Measurements from ENCODE around the gene MT3.
"Not testable (repeated sequence)": the region's sequence is repeated elsewhere in the genome, so short reads cannot be mapped to it uniquely, and the experiment has no call there.

Gene MT3

GRCh38 chr16:56610609-56611111, 21.3 kb downstream of the MT3 start:
- no peak for FAIRE-seq

- no peak for FAIRE-seq
Measured at GRCh38 chr16:56611281-56611833, 22.0 kb downstream of the MT3 start.

GRCh38 chr16:56613706-56614105, 24.4 kb downstream of the MT3 start:
- FAIRE-seq = no peak

- no peak for FAIRE-seq
Measured at GRCh38 chr16:56614549-56614991, 25.2 kb downstream of the MT3 start.

GRCh38 chr16:56615353-56615752, 26.0 kb downstream of the MT3 start:
- no peak for FAIRE-seq

- FAIRE-seq = no peak
Measured at GRCh38 chr16:56616608-56617211, 27.4 kb downstream of the MT3 start.

GRCh38 chr16:56617212-56618085, 28.1 kb downstream of the MT3 start:
- no peak for FAIRE-seq

GRCh38 chr16:56618138-56618537, 28.8 kb downstream of the MT3 start:
- FAIRE-seq = no peak

GRCh38 chr16:56620339-56620897, 31.1 kb downstream of the MT3 start:
- FAIRE-seq = no peak

- not testable (repeated sequence) for FAIRE-seq
Measured at GRCh38 chr16:56621665-56622445, 32.5 kb downstream of the MT3 start.

GRCh38 chr16:56623184-56623583, 33.9 kb downstream of the MT3 start:
- FAIRE-seq = not testable (repeated sequence)

GRCh38 chr16:56623637-56624036, 34.3 kb downstream of the MT3 start:
- no peak for FAIRE-seq

- no peak for FAIRE-seq
Measured at GRCh38 chr16:56625140-56625942, 36.0 kb downstream of the MT3 start, which contains the start of gene MT1E. Gene MT1E (plus strand): TSS chr16:56625781. CDS start chr16:56625852, 71 bp downstream.

GRCh38 chr16:56625943-56626654, 36.8 kb downstream of the MT3 start:
- no peak for FAIRE-seq

GRCh38 chr16:56626685-56627084, 37.4 kb downstream of the MT3 start:
- no peak for FAIRE-seq

GRCh38 chr16:56628486-56629350, 39.4 kb downstream of the MT3 start:
- no peak for FAIRE-seq

- FAIRE-seq = no peak
Measured at GRCh38 chr16:56629531-56629930, 40.2 kb downstream of the MT3 start.

- FAIRE-seq = no peak
Measured at GRCh38 chr16:56630134-56630533, 40.8 kb downstream of the MT3 start.

- FAIRE-seq = no peak
Measured at GRCh38 chr16:56631197-56631596, 41.9 kb downstream of the MT3 start.

GRCh38 chr16:56631832-56632155, 42.5 kb downstream of the MT3 start:
- FAIRE-seq = no peak

Measured in TTC549 (cell line).